NOMO-1 (cell line): ENCODE data around the gene NPEPPS.
"Not testable (repeated sequence)": the region's sequence is repeated elsewhere in the genome, so short reads cannot be mapped to it uniquely, and the experiment has no call there.

Source experiments
- DNase-seq, 2 experiments: peaks; one replicate each; lab custom pipeline; 2025; ENCODE audit not compliant: unreplicated experiment in 2 of 2; lab: John Stamatoyannopoulos, UW

Gene NPEPPS, protein sequence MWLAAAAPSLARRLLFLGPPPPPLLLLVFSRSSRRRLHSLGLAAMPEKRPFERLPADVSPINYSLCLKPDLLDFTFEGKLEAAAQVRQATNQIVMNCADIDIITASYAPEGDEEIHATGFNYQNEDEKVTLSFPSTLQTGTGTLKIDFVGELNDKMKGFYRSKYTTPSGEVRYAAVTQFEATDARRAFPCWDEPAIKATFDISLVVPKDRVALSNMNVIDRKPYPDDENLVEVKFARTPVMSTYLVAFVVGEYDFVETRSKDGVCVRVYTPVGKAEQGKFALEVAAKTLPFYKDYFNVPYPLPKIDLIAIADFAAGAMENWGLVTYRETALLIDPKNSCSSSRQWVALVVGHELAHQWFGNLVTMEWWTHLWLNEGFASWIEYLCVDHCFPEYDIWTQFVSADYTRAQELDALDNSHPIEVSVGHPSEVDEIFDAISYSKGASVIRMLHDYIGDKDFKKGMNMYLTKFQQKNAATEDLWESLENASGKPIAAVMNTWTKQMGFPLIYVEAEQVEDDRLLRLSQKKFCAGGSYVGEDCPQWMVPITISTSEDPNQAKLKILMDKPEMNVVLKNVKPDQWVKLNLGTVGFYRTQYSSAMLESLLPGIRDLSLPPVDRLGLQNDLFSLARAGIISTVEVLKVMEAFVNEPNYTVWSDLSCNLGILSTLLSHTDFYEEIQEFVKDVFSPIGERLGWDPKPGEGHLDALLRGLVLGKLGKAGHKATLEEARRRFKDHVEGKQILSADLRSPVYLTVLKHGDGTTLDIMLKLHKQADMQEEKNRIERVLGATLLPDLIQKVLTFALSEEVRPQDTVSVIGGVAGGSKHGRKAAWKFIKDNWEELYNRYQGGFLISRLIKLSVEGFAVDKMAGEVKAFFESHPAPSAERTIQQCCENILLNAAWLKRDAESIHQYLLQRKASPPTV

DNA sequence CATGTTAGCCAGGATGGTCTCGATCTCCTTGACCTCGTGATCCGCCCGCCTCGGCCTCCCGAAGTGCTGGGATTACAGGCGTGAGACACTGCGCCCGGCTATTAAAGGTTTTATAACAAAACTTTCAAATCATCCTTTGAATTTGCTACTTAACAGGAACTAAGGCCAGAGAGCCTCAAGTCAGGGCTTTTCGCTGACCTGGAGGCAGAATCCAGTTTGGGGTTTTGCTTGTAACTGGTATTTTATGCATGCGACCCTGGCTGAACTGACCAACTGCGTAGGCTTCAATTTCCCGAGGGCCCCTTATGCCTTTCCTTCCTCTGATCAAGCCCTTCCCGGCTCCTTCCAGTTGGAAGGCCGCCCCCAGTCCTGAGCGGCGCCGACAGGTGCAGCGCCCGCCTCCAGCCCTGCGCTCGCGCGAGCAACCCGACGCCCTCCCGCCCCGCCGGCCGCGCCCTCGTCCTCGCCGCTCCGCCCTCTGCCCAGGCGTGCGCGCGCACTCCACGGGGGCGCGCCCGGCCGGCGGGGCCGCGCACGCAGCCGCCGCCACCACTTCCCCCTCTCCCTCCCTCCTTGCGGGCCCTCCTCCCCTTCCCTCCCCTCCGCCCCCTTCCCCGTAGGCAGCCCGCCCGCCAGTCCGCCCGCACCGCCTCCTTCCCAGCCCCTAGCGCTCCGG, at the start of gene NPEPPS:
Gene NPEPPS (plus strand): TSS at position 552 of the 676 bp plus-strand sequence. CDS start 193 bp downstream, outside the sequence.
- DNase-seq: peak; percentile 62 to 84

DNA sequence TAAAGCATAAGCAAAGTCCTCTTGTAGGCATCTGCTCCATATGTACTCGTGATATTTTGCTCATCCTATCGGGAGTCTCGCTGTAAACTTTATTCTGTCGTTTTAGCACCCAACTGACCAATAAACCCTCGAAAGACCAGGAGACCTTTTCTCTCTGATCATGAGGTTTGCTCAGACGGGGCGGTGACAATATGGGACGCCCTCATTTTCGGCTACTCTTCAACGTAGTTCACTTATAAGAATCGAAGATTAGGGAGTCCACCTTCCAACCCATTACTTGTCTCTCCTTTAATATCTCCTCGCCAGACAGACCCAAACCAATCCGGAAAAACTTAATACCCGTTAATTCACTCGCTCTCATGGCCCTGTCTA, 39.1 kb upstream of the NPEPPS start:
- DNase-seq: not testable (repeated sequence)

DNA sequence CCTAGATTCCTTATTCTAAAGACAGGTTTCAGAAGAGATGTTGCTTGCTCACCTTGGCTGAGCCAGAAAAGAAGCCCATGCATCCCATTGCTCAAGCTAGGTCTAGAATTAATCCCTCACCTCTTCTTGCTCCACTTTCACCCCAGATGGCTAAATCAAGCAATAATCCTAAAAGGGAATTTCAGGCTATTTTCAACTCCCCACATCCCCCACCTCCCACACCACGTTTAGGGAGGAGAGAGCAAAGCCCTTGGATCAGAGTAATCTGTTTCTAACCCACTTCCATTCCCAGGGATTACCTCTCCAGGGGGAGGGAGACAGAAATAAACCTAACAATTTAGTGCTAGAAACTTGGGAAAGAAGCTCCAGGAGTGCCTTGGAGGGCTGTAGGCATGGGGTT, 31.8 kb upstream of the NPEPPS start:
- DNase-seq: not testable (repeated sequence)

DNA sequence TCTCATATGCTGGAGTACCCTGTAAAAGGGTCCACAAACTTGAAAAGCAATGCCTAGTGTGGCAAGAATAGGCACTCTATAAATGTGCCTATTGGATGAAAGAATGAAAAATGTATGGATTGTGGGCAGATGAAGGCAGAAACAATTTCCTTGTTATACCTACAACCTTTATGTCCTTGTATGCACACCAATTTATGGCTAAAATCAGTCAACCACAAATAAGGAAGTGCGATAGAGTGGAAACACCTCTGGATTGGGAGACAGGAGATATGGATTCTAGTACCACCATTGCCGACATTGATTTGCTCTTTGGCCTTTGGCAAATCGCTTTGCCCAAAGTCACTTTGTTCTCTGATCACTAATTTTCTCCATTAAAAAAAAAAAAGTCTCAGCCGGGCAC, 31.4 kb upstream of the NPEPPS start:
- not testable (repeated sequence) for DNase-seq

DNA sequence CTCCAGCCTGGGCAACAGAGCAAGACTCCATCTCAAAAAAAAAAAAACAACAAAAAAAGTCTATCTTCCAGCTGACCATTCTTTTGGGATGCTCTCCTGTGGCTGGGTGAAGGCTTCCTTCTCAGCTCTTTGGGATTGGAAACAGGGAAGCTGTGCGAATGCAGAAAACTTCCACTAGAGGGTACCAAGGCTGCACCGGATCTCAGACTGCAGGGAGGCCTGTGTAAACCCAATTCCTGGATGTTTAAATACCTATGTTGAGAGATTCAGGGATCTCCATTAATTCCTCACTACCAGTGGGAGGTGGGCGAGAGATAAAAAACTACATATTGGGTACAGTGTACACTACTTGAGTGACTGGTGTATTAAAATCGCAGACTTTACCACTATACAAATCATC, 30.3 kb upstream of the NPEPPS start:
- DNase-seq: not testable (repeated sequence)

DNA sequence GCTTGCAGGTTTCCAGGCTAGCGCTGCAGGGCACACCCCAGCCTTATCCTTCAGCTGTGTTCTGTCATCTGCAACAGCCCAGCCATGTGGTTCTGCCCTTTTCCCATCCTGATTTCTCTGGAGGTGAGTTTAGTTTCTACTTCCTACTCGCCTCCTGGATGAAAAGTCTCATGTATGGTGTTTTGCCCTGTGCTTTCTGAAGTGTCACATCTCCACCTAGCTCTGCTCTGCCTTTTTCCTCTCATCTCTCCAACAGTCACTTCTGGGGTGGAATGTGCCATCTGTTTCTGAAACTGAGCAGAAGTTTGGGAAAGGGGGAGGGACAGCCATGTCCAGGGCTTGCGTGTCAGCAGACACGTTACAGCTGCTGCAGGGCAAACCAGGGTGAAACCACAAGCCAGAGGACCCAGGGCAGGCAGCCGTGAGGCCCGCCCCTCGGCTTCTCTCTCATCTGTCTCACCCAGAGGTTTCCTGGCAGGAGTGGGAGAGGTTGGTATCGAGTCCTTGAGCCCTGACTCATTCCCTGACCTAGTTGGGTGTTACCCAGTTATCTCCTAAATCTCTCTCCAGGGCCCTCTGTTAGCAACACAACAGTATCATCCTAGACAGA, 28.7 kb upstream of the NPEPPS start:
- not testable (repeated sequence) for DNase-seq

DNA sequence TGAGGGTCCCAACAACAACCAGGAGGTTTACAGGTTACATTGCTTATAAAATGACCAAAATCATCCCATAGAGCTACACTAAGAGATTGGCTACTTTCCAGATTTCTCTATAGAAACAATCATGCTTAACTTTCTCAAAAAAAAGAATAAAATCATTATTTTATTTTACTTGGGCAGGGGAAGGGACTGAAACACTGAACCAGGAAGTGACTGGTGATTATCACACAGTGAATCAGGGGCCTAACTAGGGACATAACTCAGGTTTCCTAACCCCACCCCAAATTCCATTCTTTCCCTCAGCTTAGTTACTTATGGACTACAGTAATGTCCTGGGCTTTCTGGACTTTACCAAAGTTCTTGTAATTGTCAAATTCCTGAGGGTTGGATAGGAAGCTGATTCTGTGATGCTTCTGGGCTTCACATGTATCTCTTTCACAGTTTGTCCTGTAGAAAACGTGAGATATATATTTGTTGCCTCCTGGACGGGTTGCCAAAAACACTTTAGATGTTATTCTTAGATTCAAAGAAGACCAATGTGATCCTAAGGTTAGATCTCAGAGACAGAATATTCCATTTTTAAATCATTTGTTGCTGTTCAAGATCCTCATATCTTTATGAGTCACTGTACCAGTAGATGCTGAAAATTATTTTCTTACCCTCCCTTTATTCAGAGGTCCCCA, 28.0 kb upstream of the NPEPPS start:
- DNase-seq: not testable (repeated sequence)

DNA sequence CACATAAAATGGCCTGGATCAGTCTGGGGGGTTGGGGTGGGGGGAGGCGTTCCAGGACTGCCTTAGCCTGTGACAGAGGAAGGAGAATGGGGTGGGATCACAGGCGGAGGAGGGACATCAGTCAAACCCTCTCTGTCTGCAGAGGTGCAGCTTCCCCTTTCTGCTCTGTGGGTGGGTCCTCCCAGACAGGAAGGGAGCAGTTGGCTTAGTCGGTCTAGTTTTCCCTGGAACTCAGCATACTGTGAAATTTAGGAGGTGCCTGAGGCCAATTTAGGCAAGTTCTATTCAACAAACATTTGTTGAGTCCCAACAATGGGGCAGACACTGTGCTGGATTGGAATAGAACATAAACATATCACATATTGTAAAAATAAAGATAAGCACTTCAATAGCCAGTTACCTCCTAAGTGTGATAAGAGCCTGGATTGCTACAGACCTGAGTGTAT, 19.2 kb upstream of the NPEPPS start:
- peak; percentile 35 to 51 for DNase-seq

DNA sequence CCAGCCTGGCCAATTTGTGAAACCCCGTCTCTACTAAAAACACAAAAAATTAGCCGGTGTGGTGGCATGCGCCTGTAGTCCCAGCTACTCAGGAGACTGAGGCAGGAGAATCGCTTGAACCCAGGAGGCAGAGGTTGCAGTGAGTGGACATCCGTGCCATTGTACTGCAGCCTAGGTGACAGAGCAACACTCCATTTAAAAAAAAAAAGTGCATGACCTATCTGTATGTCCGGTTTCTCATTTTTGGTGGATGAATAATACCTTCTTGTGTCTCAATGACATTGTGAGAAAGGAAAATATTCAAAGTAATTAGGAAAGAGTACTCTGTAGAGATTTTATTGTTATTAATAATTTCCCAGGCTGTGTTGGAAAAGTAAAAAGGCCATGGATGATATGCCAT, 17.6 kb upstream of the NPEPPS start:
- not testable (repeated sequence) for DNase-seq

DNA sequence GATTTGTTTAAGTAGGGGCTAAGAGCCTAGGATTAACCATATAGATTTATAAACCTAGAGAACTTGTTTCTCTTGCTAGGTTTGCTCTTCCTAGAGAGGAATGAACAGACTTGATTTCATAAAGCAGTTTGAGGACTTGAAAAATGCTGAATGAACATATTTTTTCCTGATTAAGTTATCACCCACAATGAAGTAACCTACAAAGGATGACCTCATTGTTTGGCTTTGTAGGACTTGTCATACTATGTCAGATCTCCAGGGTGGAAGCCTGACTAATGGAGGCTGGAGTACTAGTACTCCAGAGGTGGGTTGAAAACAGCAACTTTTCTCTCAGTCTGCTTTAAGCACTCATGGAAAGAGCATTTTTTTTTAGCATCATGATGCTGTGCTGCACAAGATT, 12.0 kb upstream of the NPEPPS start:
- DNase-seq: not testable (repeated sequence)

DNA sequence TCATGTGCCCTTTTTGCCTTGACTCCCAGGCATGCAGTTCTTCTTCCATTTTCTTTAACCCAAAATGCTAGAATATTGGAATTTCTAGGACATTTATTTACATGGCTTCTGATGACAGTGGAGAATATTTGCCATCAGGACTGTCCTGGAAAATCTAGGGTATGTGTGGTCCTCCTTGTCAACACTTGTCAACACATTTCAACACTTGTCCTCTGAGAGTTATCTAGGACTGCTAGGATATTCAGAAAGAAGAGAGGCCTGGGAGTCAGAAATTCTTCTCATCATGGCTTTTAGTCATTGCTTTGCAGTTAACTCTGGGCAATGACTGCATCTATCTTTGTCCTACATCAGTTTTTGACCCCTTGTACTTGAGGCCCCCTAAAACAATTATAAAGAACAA, 11.5 kb upstream of the NPEPPS start:
- DNase-seq: not testable (repeated sequence)

DNA sequence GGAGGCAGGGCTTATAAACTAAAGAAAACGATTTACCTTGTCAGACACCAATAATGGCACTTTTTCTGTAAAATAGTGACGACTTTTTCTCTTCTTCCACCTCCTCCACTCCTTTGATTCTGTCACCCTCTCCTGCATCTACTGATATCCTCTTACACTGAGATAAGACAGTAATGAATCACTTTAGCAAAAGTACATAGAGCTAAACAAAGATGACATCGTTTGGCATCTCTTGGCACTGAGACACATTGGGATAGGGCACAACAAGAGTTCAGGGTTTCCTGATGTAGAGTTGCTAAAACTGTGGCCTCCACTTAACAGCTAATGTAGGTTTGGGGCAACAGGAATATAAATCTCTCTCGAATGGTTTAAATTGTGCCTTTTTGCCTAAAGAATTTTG, 10.6 kb upstream of the NPEPPS start:
- not testable (repeated sequence) for DNase-seq

DNA sequence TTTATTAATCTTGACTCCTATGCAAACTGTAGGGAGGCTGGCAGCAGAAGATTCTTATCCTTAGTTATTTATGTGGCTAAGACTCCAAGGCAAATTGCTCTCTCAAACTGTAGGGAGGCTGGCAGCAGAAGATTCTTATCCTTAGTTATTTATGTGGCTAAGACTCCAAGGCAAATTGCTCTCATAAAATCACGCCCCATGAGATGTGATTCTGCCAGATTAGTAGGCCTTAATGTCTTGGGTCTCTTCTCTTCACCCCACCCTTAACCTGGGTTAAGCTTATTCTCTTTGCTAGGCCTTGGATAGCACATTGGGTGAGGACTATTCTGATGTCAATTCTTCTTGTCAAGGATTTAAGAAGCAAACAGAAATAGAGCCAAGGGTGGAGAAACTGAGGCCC, 9.5 kb upstream of the NPEPPS start:
- not testable (repeated sequence) for DNase-seq

DNA sequence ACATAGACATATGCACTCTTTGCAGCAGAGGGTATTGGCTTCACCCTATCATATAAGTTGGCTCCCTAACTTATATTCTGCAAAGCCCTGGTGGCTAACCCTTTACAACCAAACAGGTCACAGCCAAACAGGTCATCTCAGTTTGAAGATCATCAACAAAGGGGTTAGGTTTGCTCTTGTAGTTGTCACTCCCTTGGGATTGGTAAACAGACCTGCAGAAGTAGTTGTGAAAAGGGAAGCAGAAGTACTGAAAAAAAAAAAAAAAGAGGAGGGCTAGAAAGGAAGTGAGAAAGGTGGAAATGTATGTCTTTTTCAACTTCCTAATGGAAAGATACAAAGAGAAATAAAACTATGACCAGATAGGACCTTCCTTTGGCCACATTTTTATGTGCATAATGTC, 8.6 kb upstream of the NPEPPS start:
- not testable (repeated sequence) for DNase-seq

DNA sequence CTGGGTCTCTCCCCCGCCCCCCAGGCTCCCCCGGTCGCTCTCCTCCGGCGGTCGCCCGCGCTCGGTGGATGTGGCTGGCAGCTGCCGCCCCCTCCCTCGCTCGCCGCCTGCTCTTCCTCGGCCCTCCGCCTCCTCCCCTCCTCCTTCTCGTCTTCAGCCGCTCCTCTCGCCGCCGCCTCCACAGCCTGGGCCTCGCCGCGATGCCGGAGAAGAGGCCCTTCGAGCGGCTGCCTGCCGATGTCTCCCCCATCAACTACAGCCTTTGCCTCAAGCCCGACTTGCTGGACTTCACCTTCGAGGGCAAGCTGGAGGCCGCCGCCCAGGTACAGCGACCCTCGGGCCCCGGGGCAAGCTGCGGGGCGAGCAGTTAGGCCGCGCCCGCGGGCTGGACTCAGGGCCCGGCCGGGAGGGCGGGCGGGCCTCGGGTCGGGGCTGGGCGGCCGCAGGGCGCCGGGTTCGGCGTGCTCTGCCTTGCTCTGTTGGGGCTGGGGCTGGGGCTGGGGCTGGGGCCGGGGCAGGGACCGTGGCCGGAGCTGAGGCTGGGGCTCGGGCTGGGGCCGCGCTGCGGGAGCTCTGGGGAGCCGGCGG, 419 bp downstream of the NPEPPS start:
- not testable (repeated sequence) for DNase-seq

DNA sequence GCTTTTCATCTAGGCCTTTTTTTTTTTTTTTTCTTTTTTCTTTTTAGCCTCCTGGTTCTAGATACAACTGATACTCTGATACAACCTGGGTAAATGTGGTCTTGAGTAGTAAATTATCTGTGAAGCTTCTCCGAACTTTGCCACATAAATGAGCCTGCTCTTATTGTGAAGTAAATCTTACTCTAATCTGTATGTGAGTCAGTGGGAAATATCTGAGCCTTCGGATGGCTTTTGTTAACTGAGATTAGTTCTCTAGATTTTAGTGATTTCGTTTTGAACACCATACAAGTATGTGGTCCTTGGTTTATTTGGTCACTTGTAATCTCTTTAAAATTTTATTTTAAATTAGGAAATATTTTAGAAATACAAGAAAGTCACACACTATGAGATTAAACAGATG, 8.2 kb downstream of the NPEPPS start:
- not testable (repeated sequence) for DNase-seq

DNA sequence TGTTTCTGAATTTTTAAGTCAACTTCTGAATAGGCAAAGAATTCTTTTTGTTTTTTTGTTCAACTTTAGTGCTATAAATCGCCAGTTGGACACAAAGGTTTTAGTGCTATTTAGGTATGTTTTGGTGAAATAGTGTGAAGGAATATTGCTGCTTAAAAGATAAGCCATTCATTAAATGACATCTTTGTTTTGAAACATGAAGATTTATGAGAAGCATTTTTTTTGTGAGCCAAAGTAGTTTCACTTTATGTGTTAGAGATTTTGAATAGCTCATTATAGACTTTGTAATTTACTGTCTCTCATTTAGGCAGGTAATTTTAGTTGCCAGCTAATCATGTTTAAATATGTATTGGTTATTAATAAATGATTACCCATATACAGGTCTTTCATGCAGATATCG, 10.8 kb downstream of the NPEPPS start:
- DNase-seq: not testable (repeated sequence)

DNA sequence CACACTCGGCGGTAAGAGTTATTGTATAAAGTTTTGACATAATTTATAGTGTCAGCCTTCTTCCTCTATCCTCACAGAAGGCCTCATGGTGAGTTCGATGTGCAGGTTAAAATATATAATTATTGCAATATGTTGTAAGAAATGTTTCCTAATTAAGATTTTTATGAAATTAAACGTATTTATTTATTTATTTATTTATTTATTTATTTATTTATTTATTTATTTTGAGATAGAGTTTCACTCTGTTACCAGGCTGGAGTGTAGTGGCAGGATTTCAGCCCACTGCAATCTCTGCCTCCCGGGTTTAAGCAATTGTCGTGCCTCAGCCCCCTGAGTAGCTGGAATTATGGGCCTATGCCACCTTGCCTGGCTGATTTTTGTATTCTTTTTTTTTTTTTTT, 13.4 kb downstream of the NPEPPS start:
- DNase-seq: not testable (repeated sequence)

DNA sequence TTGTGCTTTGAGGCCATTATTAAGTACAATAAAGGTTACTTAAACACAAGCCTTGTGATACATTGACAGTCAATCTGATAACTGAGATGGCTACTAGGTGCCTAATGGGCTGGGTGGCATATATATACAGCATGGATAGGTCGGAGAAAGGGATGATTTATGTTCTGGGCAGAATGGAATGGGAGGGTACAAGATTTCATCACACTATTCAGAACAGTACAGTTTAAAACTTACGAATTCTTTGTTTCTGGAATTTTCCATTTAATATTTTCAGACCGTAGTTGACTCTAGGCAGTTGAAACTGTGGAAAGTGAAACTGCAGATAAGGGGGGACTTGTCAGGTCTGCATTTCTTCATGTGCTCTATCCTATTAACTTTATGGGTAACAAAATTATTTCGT, 23.8 kb downstream of the NPEPPS start:
- DNase-seq: not testable (repeated sequence)

DNA sequence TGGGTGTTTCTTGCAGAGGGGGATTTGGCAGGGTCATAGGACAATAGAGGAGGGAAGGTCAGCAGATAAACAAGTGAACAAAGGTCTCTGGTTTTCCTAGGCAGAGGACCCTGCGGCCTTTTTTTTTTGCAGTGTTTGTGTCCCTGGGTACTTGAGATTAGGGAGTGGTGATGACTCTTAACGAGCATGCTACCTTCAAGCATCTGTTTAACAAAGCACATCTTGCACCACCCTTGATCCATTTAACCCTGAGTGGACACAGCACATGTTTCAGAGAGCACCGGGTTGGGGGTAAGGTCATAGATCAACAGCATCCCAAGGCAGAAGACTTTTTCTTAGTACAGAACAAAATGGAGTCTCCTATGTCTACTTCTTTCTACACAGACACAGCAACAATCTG, 25.2 kb downstream of the NPEPPS start:
- not testable (repeated sequence) for DNase-seq
